Ramos (cell line): ENCODE data around the gene FBXL12.
"Not testable (repeated sequence)": the region's sequence is repeated elsewhere in the genome, so short reads cannot be mapped to it uniquely, and the experiment has no call there.

Source experiments
- in situ Hi-C: fragments of 300-500 bp; cut with MboI; formaldehyde crosslinking; loops from one replicate; pipeline ENCODE4 v1.14.3; 2022; ENCODE audit warnings: low sequenced_read_pairs; ENCODE audit not compliant: unreplicated experiment

Gene FBXL12, protein sequence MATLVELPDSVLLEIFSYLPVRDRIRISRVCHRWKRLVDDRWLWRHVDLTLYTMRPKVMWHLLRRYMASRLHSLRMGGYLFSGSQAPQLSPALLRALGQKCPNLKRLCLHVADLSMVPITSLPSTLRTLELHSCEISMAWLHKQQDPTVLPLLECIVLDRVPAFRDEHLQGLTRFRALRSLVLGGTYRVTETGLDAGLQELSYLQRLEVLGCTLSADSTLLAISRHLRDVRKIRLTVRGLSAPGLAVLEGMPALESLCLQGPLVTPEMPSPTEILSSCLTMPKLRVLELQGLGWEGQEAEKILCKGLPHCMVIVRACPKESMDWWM

DNA sequence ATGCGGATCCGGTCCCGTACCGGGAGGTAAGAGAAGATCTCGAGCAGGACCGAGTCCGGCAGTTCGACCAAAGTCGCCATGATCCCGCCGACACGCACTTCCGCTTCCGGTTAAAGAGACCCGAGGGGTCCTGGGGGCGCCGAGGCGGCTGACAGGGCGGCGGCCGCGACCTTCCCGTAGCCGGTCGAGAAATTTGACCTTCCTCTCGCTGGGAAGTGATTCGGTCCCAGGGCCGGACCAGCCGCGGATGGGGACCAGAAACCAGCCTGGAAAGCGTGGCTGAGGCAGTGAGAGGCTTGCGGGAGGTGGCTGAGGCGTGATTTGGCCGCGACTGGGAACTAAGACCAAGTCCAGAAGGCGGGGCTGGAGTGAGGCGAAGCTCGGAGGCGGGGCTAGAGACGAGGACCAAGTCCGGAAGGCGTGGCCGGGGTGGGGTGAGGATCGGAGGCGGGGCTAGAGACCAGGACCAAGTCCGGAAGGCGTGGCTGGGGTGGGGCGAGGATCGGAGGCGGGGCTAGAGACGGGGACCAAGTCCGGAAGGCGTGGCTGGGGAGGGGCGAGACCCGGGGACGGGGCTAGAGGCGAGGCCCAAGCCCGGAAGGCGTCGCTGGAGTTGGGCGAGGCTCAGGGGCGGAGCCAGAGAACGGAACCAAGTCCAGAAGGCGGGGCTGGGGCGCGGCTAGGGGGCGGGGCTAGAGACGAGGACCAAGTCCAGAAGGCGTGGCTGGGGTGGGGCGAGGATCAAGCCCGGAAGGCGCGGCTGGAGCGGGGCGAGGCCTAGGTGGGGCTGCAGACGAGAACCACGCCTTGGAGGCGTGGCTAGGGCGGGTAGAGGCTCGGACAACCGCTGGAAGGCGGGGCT is at the start of gene FBXL12:
FBXL12 (minus strand) TSS at position 346 of the 862 bp plus-strand sequence; CDS start at position 80, 266 bp downstream.
- in situ Hi-C loops = loop anchor here (25.0 kb wide), 1 partner anchor 507 kb away; the partner anchor contains the start of genes ZNF559 and ZNF699

DNA sequence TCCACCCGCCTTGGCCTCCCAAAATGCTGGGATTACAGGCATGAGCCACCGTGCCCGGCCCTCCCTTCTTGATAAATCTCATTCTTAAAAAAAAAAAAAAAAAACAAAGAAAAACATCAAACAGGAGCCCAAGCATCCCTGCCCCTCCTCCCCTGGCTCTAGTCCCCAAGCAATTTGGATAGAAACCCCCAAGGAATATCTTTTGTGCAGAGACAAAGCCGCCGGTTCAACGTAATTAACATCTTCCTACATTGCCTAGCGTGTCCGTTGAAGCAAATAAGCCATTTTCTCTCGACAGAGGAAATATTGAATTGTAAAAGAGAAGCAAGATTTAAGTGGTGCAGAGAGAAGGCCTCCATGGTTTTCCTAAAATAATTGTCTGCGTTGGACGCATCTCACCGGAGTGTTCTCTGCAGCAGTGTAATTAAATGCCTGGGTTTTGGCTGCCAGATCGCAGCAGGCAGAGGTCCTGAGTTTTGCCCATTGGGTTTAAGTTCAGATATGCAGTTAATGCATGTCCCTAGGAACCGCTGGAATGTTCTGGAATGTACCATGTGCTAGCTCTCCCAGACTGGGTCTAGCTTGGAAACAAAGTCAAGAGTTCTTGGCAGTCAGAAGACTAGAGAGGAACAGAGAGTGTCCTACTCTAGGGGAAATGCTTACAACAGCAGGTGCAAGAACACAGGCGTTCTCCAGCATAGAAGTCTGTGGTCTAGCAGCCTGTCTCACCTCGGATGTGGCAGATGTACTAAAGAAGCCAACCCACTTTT is 47.0 kb upstream of the FBXL12 start:
- in situ Hi-C loops = no loop called here

DNA sequence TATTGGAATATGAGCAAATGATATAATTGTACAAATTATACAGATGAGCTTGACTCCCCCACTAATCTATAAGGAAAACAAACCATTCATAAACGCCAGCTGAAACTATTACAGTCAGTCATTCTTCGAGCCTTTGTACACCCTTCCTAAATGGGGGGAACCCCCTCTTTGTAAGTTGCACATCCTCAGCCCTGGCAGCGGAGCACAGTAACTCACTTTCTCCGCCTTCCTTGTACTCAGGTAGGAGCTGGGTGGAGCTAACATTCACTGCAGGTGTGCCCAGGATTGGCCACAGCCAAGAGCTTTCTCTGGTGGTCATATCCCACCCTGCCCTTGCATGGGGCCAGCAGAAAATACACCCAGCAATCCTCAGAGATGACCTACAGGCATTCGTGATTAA is 44.9 kb upstream of the FBXL12 start:
- in situ Hi-C loops = no loop called here

DNA sequence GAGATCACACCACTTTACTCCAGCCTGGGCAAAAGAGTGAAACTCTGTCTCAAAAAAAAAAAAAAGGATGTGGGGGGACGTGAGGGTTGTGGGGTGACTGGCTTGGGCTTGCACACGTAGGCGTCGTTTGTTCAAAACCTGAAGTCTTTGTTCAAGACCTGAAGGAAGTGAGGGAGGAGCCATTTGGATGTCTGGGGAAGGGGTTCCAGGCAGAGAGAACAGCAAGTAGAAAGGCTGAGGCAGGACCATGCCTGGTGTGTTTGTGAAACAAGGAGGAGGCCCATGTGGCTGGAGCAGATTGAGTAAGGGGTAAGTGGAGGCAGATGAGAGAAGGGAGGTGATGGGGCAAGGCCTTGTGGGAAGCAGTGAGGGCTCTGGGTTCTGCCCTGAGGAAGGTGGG is 44.1 kb upstream of the FBXL12 start:
- in situ Hi-C loops = no loop called here

DNA sequence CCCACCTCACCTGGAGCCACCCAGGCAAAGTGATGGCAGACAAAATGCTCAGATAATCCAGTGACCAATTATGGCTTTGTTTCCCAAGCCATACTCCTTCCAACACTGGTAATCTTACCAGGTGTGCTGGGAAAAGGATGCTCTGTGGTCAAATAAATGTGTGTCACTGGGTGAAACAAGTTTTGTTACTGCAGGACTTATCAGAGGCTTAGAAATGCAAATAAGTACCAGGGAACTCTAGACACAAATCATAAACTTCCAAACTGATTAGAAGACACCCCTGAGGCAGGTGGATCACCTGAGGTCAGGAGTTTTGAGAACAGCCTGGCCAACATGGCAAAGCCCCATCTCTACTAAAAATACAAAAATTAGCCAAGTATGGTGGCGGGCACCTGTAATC is 42.6 kb upstream of the FBXL12 start:
- in situ Hi-C loops = no loop called here

DNA sequence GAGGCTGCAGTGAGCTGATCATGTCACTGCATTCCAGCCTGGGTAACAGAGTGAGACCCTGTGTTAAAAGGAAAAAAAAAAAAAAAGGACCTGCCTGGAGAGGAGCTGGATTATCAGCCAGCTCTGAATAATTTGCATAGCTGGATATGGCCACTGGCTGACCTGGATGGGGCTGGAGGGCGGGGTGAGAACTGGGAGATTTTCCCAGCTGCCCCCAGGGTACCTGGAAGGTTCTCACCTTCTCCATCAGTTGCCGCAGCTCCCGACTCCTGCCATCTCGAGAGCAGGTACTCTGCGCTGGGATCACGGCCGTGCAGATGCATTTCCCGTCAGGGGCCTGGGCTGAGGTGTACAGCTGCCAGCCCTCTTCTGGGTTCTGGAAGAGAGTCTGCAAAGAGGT is 41.5 kb upstream of the FBXL12 start:
- in situ Hi-C loops = no loop called here

DNA sequence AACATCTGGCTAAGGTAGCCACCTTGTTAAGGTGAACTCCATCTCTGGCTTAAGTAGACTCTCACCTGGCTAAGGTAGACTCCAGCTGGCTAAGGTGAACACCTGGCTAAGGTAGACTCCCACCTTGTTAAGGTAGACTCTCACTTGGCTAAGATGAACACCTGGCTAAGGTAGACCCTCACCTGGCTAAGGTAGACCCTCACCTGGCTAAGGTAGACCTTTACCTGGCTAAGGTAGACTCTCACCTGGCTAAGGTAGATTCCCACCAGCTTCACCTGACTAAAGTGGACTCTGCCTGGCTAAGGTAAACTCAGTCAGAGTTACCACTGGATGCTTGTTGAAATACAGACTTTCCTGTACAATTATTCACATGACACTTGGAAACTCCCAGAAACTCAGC is 39.9 kb upstream of the FBXL12 start:
- in situ Hi-C loops = no loop called here

DNA sequence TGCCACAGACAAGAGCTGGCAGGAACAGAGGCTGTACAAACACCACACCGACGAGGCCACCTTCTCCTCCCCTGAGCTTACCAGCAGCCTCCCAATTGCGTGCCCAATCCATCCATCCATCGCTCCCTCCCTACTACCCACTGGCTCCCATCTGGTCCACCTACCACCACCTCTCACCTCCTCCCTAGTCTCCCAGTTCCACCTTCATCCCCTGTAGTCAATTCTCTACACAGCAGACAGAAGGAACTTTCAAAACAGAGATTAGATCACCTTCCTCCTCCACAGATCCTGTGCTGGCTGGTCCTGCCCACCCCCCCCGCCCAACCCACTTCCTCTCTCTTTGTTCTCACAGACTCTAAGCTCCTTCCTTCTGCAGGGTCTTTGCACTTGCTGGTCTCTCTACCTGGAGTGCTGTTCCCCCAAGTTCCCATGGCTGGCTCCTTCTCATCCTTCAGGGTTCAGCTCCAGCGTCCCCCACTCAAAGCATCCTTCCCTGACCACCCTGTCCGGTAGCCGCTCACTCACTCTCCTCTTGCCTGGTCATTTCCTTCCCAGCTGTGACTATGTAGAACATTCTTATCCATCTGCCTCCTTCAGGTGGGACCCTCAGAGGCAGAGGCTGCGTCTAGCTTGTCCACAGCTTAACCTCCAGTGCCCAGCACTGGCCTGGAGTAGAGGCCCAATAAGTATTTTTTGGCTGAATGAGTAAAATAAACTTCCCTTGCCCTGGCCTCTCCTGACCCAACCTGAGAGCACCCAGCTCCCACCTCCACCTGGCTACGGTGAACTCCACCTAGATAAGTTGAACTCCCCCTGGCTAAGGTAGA is 39.3 kb upstream of the FBXL12 start:
- in situ Hi-C loops = no loop called here

DNA sequence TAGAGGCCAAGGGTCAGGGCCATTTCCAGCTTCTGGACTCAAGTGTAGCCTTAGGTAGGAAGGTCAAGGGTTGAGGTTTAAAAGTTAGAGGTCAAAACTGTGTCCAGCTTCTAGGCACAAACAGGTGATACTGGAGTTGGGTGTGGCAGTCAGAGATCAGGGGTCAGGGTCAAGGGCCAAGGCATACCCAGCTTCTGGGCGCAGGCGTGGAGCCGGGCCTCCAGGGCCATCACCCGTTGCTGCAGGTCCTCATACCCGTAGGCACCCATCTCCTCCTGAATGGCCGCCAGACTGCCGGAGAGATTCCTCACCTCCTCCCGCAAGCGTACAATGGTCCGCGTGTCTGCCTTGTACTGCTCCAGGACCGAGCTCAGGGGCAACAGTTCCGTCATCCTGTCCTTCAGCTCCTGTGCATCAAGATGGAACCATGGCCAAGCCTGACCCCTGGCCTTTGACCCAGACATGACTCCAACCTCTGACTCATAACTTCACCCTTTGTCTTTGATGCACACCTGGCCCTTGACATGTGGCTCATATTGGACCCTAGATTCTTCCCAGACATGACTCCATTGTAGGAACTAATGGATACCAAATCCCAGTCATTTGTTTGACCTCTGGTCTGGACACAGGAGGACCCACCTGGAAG is 38.3 kb upstream of the FBXL12 start:
- in situ Hi-C loops = no loop called here

DNA sequence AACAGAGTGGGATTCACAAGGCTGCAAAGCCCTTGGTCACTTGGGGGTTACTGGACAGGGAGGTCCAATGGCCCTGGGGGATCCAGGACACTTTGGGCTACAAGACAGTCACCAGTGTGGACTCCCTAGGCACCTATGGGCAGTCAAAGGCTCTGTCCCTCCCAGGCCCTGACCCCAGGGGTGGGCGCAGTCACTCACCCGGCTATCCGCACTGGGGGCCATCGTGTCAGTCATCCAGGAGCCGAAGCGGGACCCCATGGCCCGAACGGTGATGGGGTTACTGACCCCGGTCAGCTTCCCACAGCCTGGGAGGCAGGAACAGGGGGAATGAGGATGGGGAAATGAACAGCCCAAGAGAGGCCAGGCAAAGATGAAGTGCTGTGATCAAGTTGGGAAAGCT is 37.7 kb upstream of the FBXL12 start:
- in situ Hi-C loops = no loop called here

DNA sequence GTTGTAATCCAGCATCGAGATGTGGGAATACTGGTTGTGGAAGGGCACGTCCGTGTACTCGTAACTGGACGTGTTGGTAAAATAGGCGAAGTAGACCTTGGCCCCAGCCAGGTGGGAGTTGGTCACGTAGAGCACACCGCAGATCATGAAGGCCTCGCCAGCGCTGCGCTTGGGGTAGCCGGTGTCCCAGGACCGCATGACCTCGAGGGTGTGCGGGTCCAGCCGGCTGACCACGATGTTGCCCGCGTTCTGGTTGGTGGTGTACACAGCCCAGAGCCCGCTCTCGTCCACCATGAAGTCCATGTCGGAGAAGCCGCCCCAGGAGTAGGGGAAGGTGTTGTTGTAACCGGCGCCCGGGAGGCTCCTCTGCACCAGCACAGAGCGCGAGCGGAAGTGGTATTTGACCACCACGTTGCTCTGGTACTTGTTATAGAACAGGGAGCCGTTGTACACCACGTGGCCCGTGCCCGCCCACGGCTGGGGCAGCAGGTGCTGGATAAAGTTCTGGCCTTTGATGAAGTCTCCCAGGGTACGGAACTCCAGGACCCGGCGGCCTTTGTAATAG is 35.5 kb upstream of the FBXL12 start:
- in situ Hi-C loops = no loop called here

DNA sequence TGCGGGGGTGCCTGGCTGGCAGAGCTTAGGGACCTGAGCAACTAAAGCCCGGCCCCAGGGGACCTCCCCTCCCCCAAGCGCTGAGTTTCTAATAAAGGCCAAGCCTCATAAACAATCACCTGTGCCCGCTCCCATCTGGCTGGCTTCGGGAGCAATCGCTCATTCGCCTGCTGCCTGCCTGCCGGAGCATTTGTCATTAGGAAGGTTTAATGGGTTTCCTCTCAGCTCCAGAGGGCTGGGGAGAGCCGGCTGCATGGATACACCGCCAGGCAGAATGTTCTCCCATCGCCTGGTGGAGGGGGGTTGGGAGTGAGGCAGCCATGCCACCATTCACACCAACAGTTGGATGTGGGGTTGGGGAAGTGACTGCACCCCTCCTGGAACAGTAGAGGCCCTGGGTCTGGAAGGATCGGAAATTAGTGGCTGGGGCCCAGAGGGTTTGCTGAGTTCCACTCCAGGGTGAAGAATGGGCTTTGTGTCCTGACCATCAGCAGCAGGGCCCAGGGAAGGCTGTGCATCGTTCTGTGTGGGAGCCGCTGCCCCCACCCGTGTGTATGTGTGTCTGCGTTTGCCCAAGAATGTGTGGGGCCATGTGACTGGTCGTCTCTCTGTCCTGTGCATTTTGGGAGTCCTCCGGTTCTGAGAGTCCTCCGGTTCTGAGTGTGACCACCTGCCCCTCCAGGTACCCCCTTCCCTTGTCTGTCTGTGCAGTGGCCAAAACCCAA is 31.5 kb upstream of the FBXL12 start:
- in situ Hi-C loops = no loop called here

DNA sequence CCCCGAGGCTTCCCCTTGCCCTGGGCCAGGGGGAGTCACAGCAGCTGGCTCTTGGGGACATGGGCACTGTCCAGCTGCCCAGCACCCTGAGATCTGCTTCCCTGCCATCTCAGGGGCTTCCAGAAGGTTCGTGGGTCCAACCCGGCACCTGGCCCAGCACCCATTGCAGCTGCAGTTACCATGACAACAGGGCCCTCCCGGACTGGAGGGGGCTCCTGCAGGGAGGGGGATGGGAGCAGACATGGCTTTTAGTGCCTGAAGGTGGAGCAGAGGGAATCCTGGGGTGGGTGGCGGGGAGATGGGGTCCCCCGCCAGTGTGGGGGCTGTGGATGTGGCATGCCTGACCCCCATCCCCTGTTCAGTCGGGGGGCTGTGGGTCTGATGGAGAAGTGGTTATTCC is 30.9 kb upstream of the FBXL12 start:
- in situ Hi-C loops = no loop called here

DNA sequence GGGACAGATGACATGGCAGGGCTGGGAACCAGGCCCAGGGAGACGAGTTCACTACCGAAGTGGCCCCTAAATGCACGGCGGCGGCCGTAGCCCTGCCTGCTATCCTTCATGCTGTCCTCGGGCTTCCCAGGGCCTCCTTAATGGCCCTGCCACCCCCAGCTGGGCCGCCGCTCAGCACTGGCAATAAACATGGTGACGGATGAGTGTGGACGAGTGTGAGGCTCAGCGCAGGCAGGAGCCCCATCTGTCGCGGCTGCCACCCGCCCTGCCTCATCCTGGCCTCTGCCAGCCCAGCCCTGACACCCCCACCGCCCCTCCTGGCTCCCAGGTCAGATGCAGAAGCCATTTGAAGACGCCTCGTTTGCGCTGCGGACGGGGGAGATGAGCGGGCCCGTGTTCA is 29.9 kb upstream of the FBXL12 start:
- in situ Hi-C loops = no loop called here

DNA sequence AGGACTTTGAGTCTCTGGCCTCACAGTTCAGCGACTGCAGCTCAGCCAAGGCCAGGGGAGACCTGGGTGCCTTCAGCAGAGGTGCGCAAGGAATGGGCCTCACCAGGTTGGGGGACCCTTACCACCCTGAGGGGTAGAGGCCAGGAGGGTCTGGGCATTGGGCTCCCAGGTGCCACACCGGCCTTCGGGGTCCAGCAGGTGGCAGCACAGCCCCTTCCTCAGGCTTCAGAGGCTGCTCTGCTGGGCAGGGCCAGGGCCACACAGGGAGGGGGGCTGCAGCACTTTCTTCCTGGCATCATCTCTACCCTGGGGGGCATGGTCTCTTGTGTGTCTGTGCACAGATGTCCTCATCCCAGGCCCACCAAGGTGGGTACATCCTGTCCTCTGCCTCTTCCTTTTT is 29.2 kb upstream of the FBXL12 start:
- in situ Hi-C loops = no loop called here

DNA sequence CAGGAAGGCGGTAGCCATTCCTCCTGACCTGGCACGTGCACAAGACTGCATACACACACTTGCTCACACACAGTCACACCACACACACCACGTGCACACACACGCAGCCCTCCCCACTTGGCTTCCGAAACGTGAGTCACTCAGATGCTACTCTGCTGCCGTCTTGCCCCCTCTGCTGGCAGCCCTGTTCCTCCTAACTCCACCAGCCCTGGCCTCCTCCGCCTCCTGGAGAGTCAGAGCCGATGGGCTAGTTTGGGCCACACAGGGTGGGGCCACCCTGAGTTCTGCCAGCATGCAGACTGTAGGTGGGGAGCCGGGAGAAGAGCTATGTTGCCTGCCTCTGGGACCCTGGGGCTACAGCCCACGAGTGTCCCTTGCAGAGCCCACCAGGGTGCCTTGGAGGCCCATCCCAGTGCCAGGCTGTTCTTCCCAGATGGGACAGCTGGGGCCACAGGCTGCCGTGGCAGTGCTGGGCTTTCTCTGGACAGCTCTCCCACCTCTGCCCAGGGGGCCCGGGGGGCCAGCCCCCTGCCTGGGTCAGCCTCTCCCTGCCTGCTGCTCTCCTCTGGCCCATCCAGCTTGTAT is 28.3 kb upstream of the FBXL12 start:
- in situ Hi-C loops = no loop called here

DNA sequence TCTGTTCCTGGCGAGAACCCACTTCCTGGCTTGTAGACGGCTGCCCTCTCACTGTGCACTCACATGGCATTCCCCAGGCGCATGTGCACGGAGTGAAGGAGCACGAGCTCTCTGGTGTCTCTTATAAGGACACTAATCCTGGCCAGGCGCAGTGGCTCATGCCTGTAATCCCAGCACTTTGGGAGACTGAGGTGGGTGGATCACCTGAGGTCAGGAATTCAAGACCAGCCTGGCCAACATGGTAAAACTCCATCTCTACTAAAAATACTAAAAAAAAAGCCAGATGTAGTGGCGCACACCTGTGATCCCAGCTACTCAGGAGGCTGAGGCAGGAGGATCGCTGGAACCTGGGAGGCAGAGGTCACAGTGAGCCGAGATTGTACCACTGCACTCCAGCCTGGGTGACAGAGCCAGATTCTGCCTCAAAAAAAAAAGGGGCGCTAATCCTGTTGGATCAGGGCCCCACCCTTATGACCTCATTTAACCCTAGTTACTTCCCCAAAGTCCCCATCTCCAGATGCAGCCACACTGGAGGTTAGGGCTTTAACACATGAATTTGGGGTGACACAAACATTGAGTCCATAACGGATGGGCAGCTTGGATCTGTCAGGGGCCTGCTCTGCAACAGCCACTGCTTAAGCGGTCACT is 24.9 kb upstream of the FBXL12 start:
- in situ Hi-C loops = not testable (repeated sequence)
